Duodenal mucosa (tissue), 2 donors: Measurements from ENCODE around the gene TRIP13.

Source experiments
- H3K27ac ChIP-seq: one replicate; pipeline ENCODE4 v1.7.0; 2013; ENCODE audit warnings: low read depth, low read length
- H3K27me3 ChIP-seq, 2 donors: one replicate each; pipeline ENCODE4 v1.7.0; 2013; ENCODE audit warnings: low read length in 2 of 2, control low read depth in 1 of 2; ENCODE audit not compliant: insufficient read depth in 2 of 2, control insufficient read depth in 1 of 2
- H3K36me3 ChIP-seq, 2 donors: one replicate each; pipeline ENCODE4 v1.7.0; 2013; ENCODE audit warnings: low read length in 2 of 2, control low read depth in 1 of 2; ENCODE audit not compliant: insufficient read depth in 2 of 2, control insufficient read depth in 1 of 2
- H3K4me1 ChIP-seq, 2 donors: one replicate each; pipeline ENCODE4 v1.7.0; 2013; ENCODE audit warnings: low read length in 2 of 2, control low read depth in 1 of 2; ENCODE audit not compliant: insufficient read depth in 2 of 2, control insufficient read depth in 1 of 2
- H3K4me3 ChIP-seq, 2 donors: one replicate each; pipeline ENCODE4 v1.7.0; 2013; ENCODE audit warnings: low read length in 2 of 2, low read depth in 1 of 2
- H3K9ac ChIP-seq, 2 donors: one replicate each; pipeline ENCODE4 v1.7.0; 2013; ENCODE audit warnings: low read length in 2 of 2, low read depth in 1 of 2
- H3K9me3 ChIP-seq, 2 donors: one replicate each; pipeline ENCODE4 v1.7.0; 2013; ENCODE audit warnings: low read length in 2 of 2, control low read depth in 1 of 2; ENCODE audit not compliant: control insufficient read depth in 1 of 2

TRIP13 gene

GRCh38 chr5:945691-946551 is 53.2 kb downstream of the TRIP13 start:
- Histone ChIP-seq H3K9ac (no peak overlapping the region), H3K27ac (no peak overlapping the region), H3K27me3 (peaks cover 20 to 26% of the 10 kb centered on the region in 2 donors), H3K36me3 (no peaks in the 10 kb centered on the region), H3K9me3 (no peaks in the 10 kb centered on the region), H3K4me3 (no peak overlapping the region), H3K4me1 (peaks cover 5 to 6% of the 10 kb centered on the region in 2 donors)

GRCh38 chr5:946720-947625 is 54.3 kb downstream of the TRIP13 start:
- Histone ChIP-seq H3K36me3 (no peaks in the 10 kb centered on the region), H3K9me3 (no peaks in the 10 kb centered on the region), H3K27ac (no peak overlapping the region), H3K4me3 (no peak overlapping the region), H3K27me3 (peaks cover 20 to 26% of the 10 kb centered on the region in 2 donors), H3K9ac (no peak overlapping the region), H3K4me1 (peaks cover 5 to 6% of the 10 kb centered on the region in 2 donors)

GRCh38 chr5:947626-948471 is 55.2 kb downstream of the TRIP13 start:
- Histone ChIP-seq H3K4me3 (no peak overlapping the region), H3K27ac (no peak overlapping the region), H3K36me3 (no peaks in the 10 kb centered on the region), H3K9me3 (no peaks in the 10 kb centered on the region), H3K9ac (no peak overlapping the region), H3K4me1 (peaks cover 5 to 6% of the 10 kb centered on the region in 2 donors), H3K27me3 (peaks cover 20 to 26% of the 10 kb centered on the region in 2 donors)

GRCh38 chr5:948472-949274 is 56.0 kb downstream of the TRIP13 start:
- Histone ChIP-seq H3K27ac (no peak overlapping the region), H3K4me3 (no peak overlapping the region), H3K9ac (no peak overlapping the region), H3K9me3 (no peaks in the 10 kb centered on the region), H3K4me1 (peaks cover 5 to 6% of the 10 kb centered on the region in 2 donors), H3K36me3 (no peaks in the 10 kb centered on the region), H3K27me3 (peaks cover 20 to 26% of the 10 kb centered on the region in 2 donors)

GRCh38 chr5:949275-949543 is 56.5 kb downstream of the TRIP13 start:
- H3K36me3 ChIP-seq = no peaks in the 10 kb centered on the region
- no peak overlapping the region for H3K4me3 ChIP-seq
- H3K27ac ChIP-seq = no peak overlapping the region
- H3K9me3 ChIP-seq = no peaks in the 10 kb centered on the region
- peaks cover 5 to 6% of the 10 kb centered on the region in 2 donors for H3K4me1 ChIP-seq
- no peak overlapping the region for H3K9ac ChIP-seq
- peaks cover 20 to 26% of the 10 kb centered on the region in 2 donors for H3K27me3 ChIP-seq

- H3K9ac ChIP-seq = no peak overlapping the region
- H3K4me3 ChIP-seq = no peak overlapping the region
- H3K27ac ChIP-seq = no peak overlapping the region
- peaks cover 20 to 23% of the 10 kb centered on the region in 2 donors for H3K27me3 ChIP-seq
- H3K9me3 ChIP-seq = no peaks in the 10 kb centered on the region
- peaks cover 5 to 6% of the 10 kb centered on the region in 2 donors for H3K4me1 ChIP-seq
- no peaks in the 10 kb centered on the region for H3K36me3 ChIP-seq
These were observed 57.3 kb downstream of the TRIP13 start for GRCh38 chr5:949815-950560.

- Histone ChIP-seq H3K9ac (no peak overlapping the region), H3K27ac (no peak overlapping the region)
These were observed 59.4 kb downstream of the TRIP13 start for GRCh38 chr5:951940-952596.

GRCh38 chr5:952597-953271 is 60.0 kb downstream of the TRIP13 start:
- H3K36me3 ChIP-seq = no peaks in the 10 kb centered on the region
- H3K4me1 ChIP-seq = peaks cover 6 to 11% of the 10 kb centered on the region in 2 donors
- H3K9me3 ChIP-seq = no peaks in the 10 kb centered on the region
- H3K27me3 ChIP-seq = peaks cover 4 to 11% of the 10 kb centered on the region in 2 donors
- no peak overlapping the region for H3K9ac ChIP-seq
- H3K4me3 ChIP-seq = no peak overlapping the region
- H3K27ac ChIP-seq = no peak overlapping the region

More at GRCh38 chr5:951940-952596, 59.4 kb downstream of the TRIP13 start:
- peaks cover 0 to 7% of the 10 kb centered on the region in 2 donors for H3K4me1 ChIP-seq
- no peaks in the 10 kb centered on the region for H3K36me3 ChIP-seq
- H3K4me3 ChIP-seq = no peak overlapping the region
- no peaks in the 10 kb centered on the region for H3K9me3 ChIP-seq
- peaks cover 4 to 14% of the 10 kb centered on the region in 2 donors for H3K27me3 ChIP-seq
